ENCODE measurements around the gene CRTC3.

DNA sequence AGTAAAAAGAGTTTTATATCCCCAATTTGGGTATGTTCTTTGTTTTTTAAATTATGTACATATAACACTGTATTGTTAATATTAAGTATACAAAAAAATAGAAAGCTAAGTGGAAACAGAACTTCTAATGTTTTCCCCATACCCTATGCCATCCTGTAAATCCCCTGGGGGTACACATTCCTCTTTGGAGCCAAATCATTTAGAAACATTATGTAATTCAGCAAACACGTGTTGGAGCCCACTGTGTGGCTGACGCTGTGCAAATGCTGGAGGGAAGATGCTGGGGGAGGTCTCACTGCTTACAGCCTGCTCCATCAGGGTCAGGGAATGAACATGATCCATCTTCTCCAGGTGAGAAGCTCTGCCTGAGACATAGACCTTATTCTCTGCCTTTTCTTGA lies 52.8 kb downstream of the CRTC3 start:
- TF ChIP-seq POLR2A (IDR thresholded peaks at IDR 0.05), result no peak
- TF ChIP-seq, protein P1, sequence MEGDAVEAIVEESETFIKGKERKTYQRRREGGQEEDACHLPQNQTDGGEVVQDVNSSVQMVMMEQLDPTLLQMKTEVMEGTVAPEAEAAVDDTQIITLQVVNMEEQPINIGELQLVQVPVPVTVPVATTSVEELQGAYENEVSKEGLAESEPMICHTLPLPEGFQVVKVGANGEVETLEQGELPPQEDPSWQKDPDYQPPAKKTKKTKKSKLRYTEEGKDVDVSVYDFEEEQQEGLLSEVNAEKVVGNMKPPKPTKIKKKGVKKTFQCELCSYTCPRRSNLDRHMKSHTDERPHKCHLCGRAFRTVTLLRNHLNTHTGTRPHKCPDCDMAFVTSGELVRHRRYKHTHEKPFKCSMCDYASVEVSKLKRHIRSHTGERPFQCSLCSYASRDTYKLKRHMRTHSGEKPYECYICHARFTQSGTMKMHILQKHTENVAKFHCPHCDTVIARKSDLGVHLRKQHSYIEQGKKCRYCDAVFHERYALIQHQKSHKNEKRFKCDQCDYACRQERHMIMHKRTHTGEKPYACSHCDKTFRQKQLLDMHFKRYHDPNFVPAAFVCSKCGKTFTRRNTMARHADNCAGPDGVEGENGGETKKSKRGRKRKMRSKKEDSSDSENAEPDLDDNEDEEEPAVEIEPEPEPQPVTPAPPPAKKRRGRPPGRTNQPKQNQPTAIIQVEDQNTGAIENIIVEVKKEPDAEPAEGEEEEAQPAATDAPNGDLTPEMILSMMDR (IDR thresholded peaks at IDR 0.05), result no peak
